Measurements from ENCODE around the gene PTPRT.

DNA sequence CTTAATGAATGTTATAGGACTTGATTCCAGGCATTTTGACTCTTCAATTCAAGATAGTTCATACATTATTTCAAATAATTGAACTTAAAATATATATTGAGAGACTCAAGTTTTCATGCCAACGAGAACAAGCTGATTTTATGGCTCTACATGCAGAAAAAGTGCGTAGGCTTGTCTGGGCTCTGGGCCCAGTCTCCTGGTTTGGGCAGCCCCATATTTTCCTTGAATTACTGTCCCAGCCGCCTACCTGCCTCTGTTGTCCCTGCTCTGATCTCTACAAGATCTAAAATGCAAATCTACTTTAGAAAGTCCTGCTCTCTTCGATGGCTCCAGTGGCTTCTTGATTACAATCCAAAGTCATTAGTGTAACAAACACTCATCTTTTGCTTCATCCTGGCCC, 1034.1 kb downstream of the PTPRT start:
- no peak for TF ChIP-seq CTCF (IDR thresholded peaks at IDR 0.05)
- TF ChIP-seq POLR2A (IDR thresholded peaks at IDR 0.05): no peak
- TF ChIP-seq EP300 (IDR thresholded peaks at IDR 0.05): no peak
- no peak for TF ChIP-seq POLR2AphosphoS5 (IDR thresholded peaks at IDR 0.05)

Measured in suprapubic skin (tissue), 4 donors.